ENCODE data around the gene PABPC1L.

PABPC1L gene

GRCh38 chr20:44959638-44960102 lies 49.8 kb downstream of the PABPC1L start:
- TF ChIP-seq ZNF600 (tag by site-specific recombination; IDR thresholded peaks at IDR 0.05) (no peak), ZNF223 (tag by site-specific recombination; IDR thresholded peaks at IDR 0.05) (no peak), ZNF146 (tag by site-specific recombination; IDR thresholded peaks at IDR 0.05) (no peak), PRDM10 (tag by site-specific recombination; IDR thresholded peaks at IDR 0.05) (peak; percentile 31), GLI2 (tag by site-specific recombination; IDR thresholded peaks at IDR 0.05; ENCODE audit: borderline replicate concordance, low read depth) (no peak), ZBTB20 (tag by site-specific recombination; IDR thresholded peaks at IDR 0.05) (no peak), ZFHX2 (tag by site-specific recombination; conservative IDR thresholded peaks at IDR 0.05) (peak; percentile 69), EGR2 (tag by site-specific recombination; IDR thresholded peaks at IDR 0.05; ENCODE audit: low read depth) (peak; percentile 75), ZBTB1 (tag by site-specific recombination; IDR thresholded peaks at IDR 0.05) (no peak), ZSCAN18 (tag by site-specific recombination; IDR thresholded peaks at IDR 0.05) (no peak), ZNF335 (tag by site-specific recombination; conservative IDR thresholded peaks at IDR 0.05) (0 out of 2 replicates have a peak, but pooled peaks have one; percentile 1), REST (tag by site-specific recombination; IDR thresholded peaks at IDR 0.05) (0 out of 2 replicates have a peak, but pooled peaks have one; percentile 12)
- ChIA-PET POLR2A (interaction anchor here (0.8 to 2.9 kb wide), 9 partner anchors 8 to 112 kb away, joined by 3 to 14 read pairs (median 4); partner anchors contain the start of gene YWHAB), CTCF (interaction anchor here (1.3 kb wide), 1 partner anchor 17 kb away, joined by 5 read pairs; no protein-coding TSS in a partner anchor)
- peaks cover 4% of the 10 kb centered on the region for H3K4me1 ChIP-seq (ENCODE audit: control insufficient read depth, insufficient read depth, low read length)
- peaks cover 6 to 23% of the 10 kb centered on the region in 2 experiments; a peak in 1 of 3 replicates for H3K36me3 ChIP-seq (ENCODE audit: control insufficient read depth in 2 of 2, insufficient read depth in 1 of 2, low read length in 2 of 2)
- H3K27ac ChIP-seq (ENCODE audit: extremely low read depth, low read depth, low read length) = peak overlapping the region; percentile 21; the same call in 1 of the 2 replicates
- peak overlapping the region; percentile 66 for H3K4me3 ChIP-seq (ENCODE audit: low read depth, low read length)
- H3K9me3 ChIP-seq (ENCODE audit: control insufficient read depth, insufficient read depth, low read depth, low read length) = no peaks in the 10 kb centered on the region

GRCh38 chr20:44960103-44960852 lies 50.4 kb downstream of the PABPC1L start, which contains the start of gene TOMM34:
Gene TOMM34, minus strand, starts transcription at chr20:44960397. Its CDS starts 64 bp downstream, at chr20:44960333.
- peaks cover 6 to 17% of the 10 kb centered on the region in 2 experiments; a peak in 1 of 3 replicates for H3K36me3 ChIP-seq (ENCODE audit: control insufficient read depth in 2 of 2, insufficient read depth in 1 of 2, low read length in 2 of 2)
- ChIA-PET CTCF (interaction anchor here (1.3 kb wide), 1 partner anchor 18 kb away, joined by 5 read pairs; no protein-coding TSS in a partner anchor), POLR2A (interaction anchor here (0.8 to 2.9 kb wide), 10 partner anchors 9 to 198 kb away, joined by 3 to 14 read pairs (median 4); partner anchors contain the start of gene YWHAB)
- H3K4me1 ChIP-seq (ENCODE audit: control insufficient read depth, insufficient read depth, low read length) = peaks cover 4% of the 10 kb centered on the region
- H3K9me3 ChIP-seq (ENCODE audit: control insufficient read depth, insufficient read depth, low read depth, low read length) = no peaks in the 10 kb centered on the region
- H3K4me3 ChIP-seq (ENCODE audit: low read depth, low read length) = peak within 1 kb of the TSS; percentile 66
- H3K27ac ChIP-seq (ENCODE audit: extremely low read depth, low read depth, low read length) = peak within 1 kb of the TSS; percentile 21; the same call in 1 of the 2 replicates
- TF ChIP-seq ZNF692 (tag by site-specific recombination; IDR thresholded peaks at IDR 0.05) (peak; percentile 93), ZNF433 (tag by site-specific recombination; IDR thresholded peaks at IDR 0.05; ENCODE audit: low read depth) (no peak), TRIM28 (IDR thresholded peaks at IDR 0.05; ENCODE audit: borderline replicate concordance, low read length) (no peak), HIC1 (tag by site-specific recombination; IDR thresholded peaks at IDR 0.05) (no peak), ZNF175 (tag by site-specific recombination; IDR thresholded peaks at IDR 0.05) (no peak), KLF7 (tag by site-specific recombination; IDR thresholded peaks at IDR 0.05; ENCODE audit: borderline replicate concordance) (no peak), ZNF341 (tag by site-specific recombination; IDR thresholded peaks at IDR 0.05; ENCODE audit: low read depth) (peak; percentile 83), ZBTB20 (tag by site-specific recombination; IDR thresholded peaks at IDR 0.05) (peak; percentile 61; the same call in 1 of the 2 replicates), ZNF16 (tag by site-specific recombination; IDR thresholded peaks at IDR 0.05; ENCODE audit: low read depth) (no peak)
